GM18502 (cell line): Measurements from ENCODE around the gene DBNDD1.
"Not testable (repeated sequence)": the region's sequence is repeated elsewhere in the genome, so short reads cannot be mapped to it uniquely, and the experiment has no call there.

Experiments used
- ATAC-seq: cut with Tn5 transposase; IDR thresholded peaks from one replicate; pipeline ENCODE4 v1.9.1; 2021; ENCODE audit warnings: mild to moderate bottlenecking; ENCODE audit not compliant: unreplicated experiment, poor library complexity

The DBNDD1 gene

GRCh38 chr16:89994389-89994720 is 24.9 kb downstream of the DBNDD1 start:
- ATAC-seq, result no peak

- ATAC-seq, result no peak
These were observed 25.3 kb downstream of the DBNDD1 start for GRCh38 chr16:89993971-89994370.

- no peak for ATAC-seq
These were observed 25.9 kb downstream of the DBNDD1 start for GRCh38 chr16:89993377-89993776.

GRCh38 chr16:89990799-89991198 is 28.5 kb downstream of the DBNDD1 start:
- ATAC-seq, result no peak

GRCh38 chr16:89988951-89989350 is 30.3 kb downstream of the DBNDD1 start:
- no peak for ATAC-seq

- no peak for ATAC-seq
These were observed 32.1 kb downstream of the DBNDD1 start for GRCh38 chr16:89987169-89987568.

- ATAC-seq, result no peak
These were observed 32.7 kb downstream of the DBNDD1 start for GRCh38 chr16:89986600-89986999.

- no peak for ATAC-seq
These were observed 34.0 kb downstream of the DBNDD1 start for GRCh38 chr16:89985219-89985618.

GRCh38 chr16:89984216-89984615 is 35.0 kb downstream of the DBNDD1 start:
- ATAC-seq, result no peak

GRCh38 chr16:89983536-89983935 is 35.7 kb downstream of the DBNDD1 start:
- no peak for ATAC-seq

- ATAC-seq, result no peak
These were observed 36.9 kb downstream of the DBNDD1 start for GRCh38 chr16:89982318-89982717.

GRCh38 chr16:89981414-89981813 is 37.8 kb downstream of the DBNDD1 start:
- peak; percentile 69 for ATAC-seq

- no peak for ATAC-seq
These were observed 44.4 kb downstream of the DBNDD1 start for GRCh38 chr16:89974870-89975269.

- ATAC-seq, result no peak
These were observed 45.5 kb downstream of the DBNDD1 start for GRCh38 chr16:89973654-89974335.

GRCh38 chr16:89973235-89973634 is 46.0 kb downstream of the DBNDD1 start:
- ATAC-seq, result no peak

GRCh38 chr16:89972244-89973234 is 46.7 kb downstream of the DBNDD1 start:
- ATAC-seq, result peak; percentile 86

GRCh38 chr16:89971495-89972243 is 47.6 kb downstream of the DBNDD1 start:
- ATAC-seq, result no peak

- no peak for ATAC-seq
These were observed 49.4 kb downstream of the DBNDD1 start for GRCh38 chr16:89969741-89970410.

GRCh38 chr16:89968074-89968473 is 51.2 kb downstream of the DBNDD1 start:
- ATAC-seq, result not testable (repeated sequence)

GRCh38 chr16:89967436-89967835 is 51.8 kb downstream of the DBNDD1 start:
- not testable (repeated sequence) for ATAC-seq
